ENCODE results near the gene AVPR2. TPM values are rescaled to one million over a fixed set of nuclear protein-coding genes. Genes with fewer than 3 reads are reported as not detected.
A peak's percentile ranks its signal among the peaks of the same experiment; 100 is the strongest.

AVPR2 gene
- total and polyA plus RNA-seq, 10 of the 15 experiments (the other 5 are each of a cell fraction or from before 2014, with no cell fraction given): 0.12 to 0.37 TPM; not detected in 8

- TSS peak; percentile 60 for BruUV-seq (replicated peaks)
- RAD21 ChIA-PET (ENCODE audit: unreplicated experiment): interaction anchor here (1.0 to 1.6 kb wide), 3 partner anchors 9 to 47 kb away, joined by 3 to 8 read pairs (median 3); no protein-coding TSS in a partner anchor
- POLR2A ChIA-PET: interaction anchor here (0.9 to 1.6 kb wide), 3 partner anchors 7 to 11 kb away, joined by 3 to 6 read pairs (median 3); no protein-coding TSS in a partner anchor
- Histone ChIP-seq H3K9ac (ENCODE audit: control insufficient read depth, insufficient read depth, low read length) (peak overlapping the region; percentile 71), H3K27ac (ENCODE audit: control insufficient read depth, insufficient read depth) (0 out of 2 replicates have a peak overlapping the region, but pooled peaks have one; percentile 48), H3K4me3 (peak overlapping the region; percentile 90), H3K9me3 (replicated peaks; ENCODE audit: control insufficient read depth, insufficient read depth, low read length) (no peaks in the 10 kb centered on the region), H3K79me2 (ENCODE audit: control insufficient read depth, insufficient read depth, low read length) (peaks cover 12% of the 10 kb centered on the region), H3K27me3 (replicated peaks in 1 of 2; ENCODE audit: control insufficient read depth in 2 of 2, insufficient read depth in 2 of 2, low read length in 1 of 2) (no peaks in the 10 kb centered on the region), H4K20me1 (ENCODE audit: control insufficient read depth, insufficient read depth) (no peaks in the 10 kb centered on the region), H2AFZ (ENCODE audit: control insufficient read depth, low read depth, low read length) (no peak overlapping the region; the same call in 1 of the 2 replicates), H3K36me3 (ENCODE audit: control insufficient read depth in 2 of 2, insufficient read depth in 2 of 2, low read length in 1 of 2) (peaks cover 0 to 2% of the 10 kb centered on the region in 2 experiments; a peak in 3 of 4 replicates), H3K4me2 (ENCODE audit: control insufficient read depth, insufficient read depth) (peak overlapping the region; percentile 77), H3K4me1 (ENCODE audit: control insufficient read depth, insufficient read depth, low read length) (no peaks in the 10 kb centered on the region)
- FAIRE-seq (no peak), ATAC-seq (peak; percentile 16), DNase-seq (ENCODE audit: low read depth, low spot score) (no peak)
- no peak for TF ChIP-seq SUPT20H (IDR thresholded peaks at IDR 0.05; ENCODE audit: borderline replicate concordance, control insufficient read depth, low read depth, low read length)
- TF ChIP-seq DPF2 (IDR thresholded peaks at IDR 0.05): 0 out of 2 replicates have a peak, but pooled peaks have one; percentile 17
- 5% methylated on average over 30 of the region's 33 CpGs for WGBS (ENCODE audit: insufficient coverage, insufficient replicate concordance, low lambda C conversion rate, missing lambda C conversion rate)
- CTCF ChIA-PET: interaction anchor here (1.0 to 4.4 kb wide), 4 partner anchors 10 to 18 kb away, joined by 3 to 28 read pairs (median 4); no protein-coding TSS in a partner anchor
- in situ Hi-C loops (cut with MboI): loop anchor here (5.0 kb wide), 1 partner anchor 438 kb away; the partner anchor contains the start of gene FLNA
- SMC1A ChIA-PET (ENCODE audit: uncharacterized antibody, unreplicated experiment): interaction anchor here (1.0 to 1.9 kb wide), 3 partner anchors 9 to 34 kb away, joined by 3 to 6 read pairs (median 4); no protein-coding TSS in a partner anchor
- intact Hi-C loops (cut with micrococcal nuclease; ENCODE audit: unreplicated experiment): no loop called here
Observed at GRCh38 chrX:153934148-153934761, 29.8 kb downstream of the AVPR2 start.

- ChIA-PET POLR2A (interaction anchor here (0.9 to 1.6 kb wide), 3 partner anchors 8 to 12 kb away, joined by 3 to 6 read pairs (median 3); no protein-coding TSS in a partner anchor), RAD21 (ENCODE audit: unreplicated experiment) (interaction anchor here (1.0 to 1.6 kb wide), 4 partner anchors 8 to 46 kb away, joined by 3 to 8 read pairs (median 3); no protein-coding TSS in a partner anchor), CTCF (interaction anchor here (0.5 to 4.4 kb wide), 4 partner anchors 10 to 24 kb away, joined by 3 to 28 read pairs (median 8); partner anchors contain the start of gene ARHGAP4), SMC1A (ENCODE audit: uncharacterized antibody, unreplicated experiment) (interaction anchor here (1.5 to 1.9 kb wide), 2 partner anchors 10 to 12 kb away, joined by 4 to 6 read pairs; no protein-coding TSS in a partner anchor)
- no peaks in the 10 kb centered on the region for H3K27me3 ChIP-seq (replicated peaks in 1 of 2; ENCODE audit: control insufficient read depth in 2 of 2, insufficient read depth in 2 of 2, low read length in 1 of 2)
- FAIRE-seq (no peak), DNase-seq (ENCODE audit: low read depth, low spot score) (no peak), ATAC-seq (peak; percentile 97)
- peaks cover 11% of the 10 kb centered on the region for H3K79me2 ChIP-seq (ENCODE audit: control insufficient read depth, insufficient read depth, low read length)
- H3K4me1 ChIP-seq (ENCODE audit: control insufficient read depth, insufficient read depth, low read length): no peaks in the 10 kb centered on the region
- no peaks in the 10 kb centered on the region for H3K9me3 ChIP-seq (replicated peaks; ENCODE audit: control insufficient read depth, insufficient read depth, low read length)
- BruUV-seq (replicated peaks): no TSS peak
- H4K20me1 ChIP-seq (ENCODE audit: control insufficient read depth, insufficient read depth): no peaks in the 10 kb centered on the region
- peaks cover 0 to 1% of the 10 kb centered on the region in 2 experiments; a peak in 3 of 4 replicates for H3K36me3 ChIP-seq (ENCODE audit: control insufficient read depth in 2 of 2, insufficient read depth in 2 of 2, low read length in 1 of 2)
- peak within 1 kb of the TSS; percentile 34 for H2AFZ ChIP-seq (ENCODE audit: control insufficient read depth, low read depth, low read length)
- 0% methylated on average over 36 of the region's 87 CpGs for WGBS (ENCODE audit: insufficient coverage, insufficient replicate concordance, low lambda C conversion rate, missing lambda C conversion rate)
- peak within 1 kb of the TSS; percentile 71 for H3K9ac ChIP-seq (ENCODE audit: control insufficient read depth, insufficient read depth, low read length)
- in situ Hi-C loops (cut with MboI) (loop anchor here (5.0 kb wide), 1 partner anchor 437 kb away; the partner anchor contains the start of gene FLNA), intact Hi-C loops (cut with micrococcal nuclease; ENCODE audit: unreplicated experiment) (no loop called here)
- peak within 1 kb of the TSS; percentile 90 for H3K4me3 ChIP-seq
- 0 out of 2 replicates have a peak within 1 kb of the TSS, but pooled peaks have one; percentile 48 for H3K27ac ChIP-seq (ENCODE audit: control insufficient read depth, insufficient read depth)
- H3K4me2 ChIP-seq (ENCODE audit: control insufficient read depth, insufficient read depth): peak within 1 kb of the TSS; percentile 77
- peak; percentile 68; the same call in 1 of the 2 replicates for TF ChIP-seq NFYB (IDR thresholded peaks at IDR 0.05; ENCODE audit: insufficient read depth, low read depth, low read length)
- 0 out of 2 replicates have a peak, but pooled peaks have one; percentile 15 for TF ChIP-seq NR2F1 (conservative IDR thresholded peaks at IDR 0.05)
- no peak for TF ChIP-seq CHD2 (IDR thresholded peaks at IDR 0.05; ENCODE audit: borderline replicate concordance, low read depth, low read length)
- no peak for TF ChIP-seq BRCA1 (IDR thresholded peaks at IDR 0.05; ENCODE audit: low read depth, low read length)
- no peak for TF ChIP-seq E4F1 (IDR thresholded peaks at IDR 0.05; ENCODE audit: borderline replicate concordance, partially characterized antibody)
- TF ChIP-seq PKNOX1 (IDR thresholded peaks at IDR 0.05): no peak
- no peak for TF ChIP-seq ZNF274 (IDR thresholded peaks at IDR 0.05; ENCODE audit: insufficient read depth, insufficient read length)
- peak; percentile 62; the same call in 1 of the 2 replicates for TF ChIP-seq GATAD2B (conservative IDR thresholded peaks at IDR 0.05; ENCODE audit: low read depth)
Observed at GRCh38 chrX:153934762-153935325, 30.4 kb downstream of the AVPR2 start, which contains the start of gene NAA10. Gene NAA10, minus strand, starts transcription at chrX:153935037. Its CDS starts 133 bp downstream, at chrX:153934904.
